Hematopoietic multipotent progenitor cell (in vitro differentiated cells): ENCODE results near the gene PRKCSH. TPM values are rescaled to one million over a fixed set of nuclear protein-coding genes. Genes with fewer than 3 reads are reported as not detected.
A peak's percentile ranks its signal among the peaks of the same experiment; 100 is the strongest.
"Not testable (repeated sequence)": the region's sequence is repeated elsewhere in the genome, so short reads cannot be mapped to it uniquely, and the experiment has no call there.

Experiments used
- DNase-seq, 3 donors: peaks; one replicate each; pipeline ENCODE4 v3.0.0-alpha.2; 2011 to 2015; ENCODE audit warnings: low read depth in 2 of 3, low spot score in 2 of 3
- total RNA-seq: library from RNA; depleted of rRNA; stranded (reverse); fragments of >200 nt; gene quantifications from one replicate; pipeline ENCODE4 v1.2.3, GENCODE V29; 2012

The PRKCSH gene
- total RNA-seq, 1 donor = 221 TPM

DNA sequence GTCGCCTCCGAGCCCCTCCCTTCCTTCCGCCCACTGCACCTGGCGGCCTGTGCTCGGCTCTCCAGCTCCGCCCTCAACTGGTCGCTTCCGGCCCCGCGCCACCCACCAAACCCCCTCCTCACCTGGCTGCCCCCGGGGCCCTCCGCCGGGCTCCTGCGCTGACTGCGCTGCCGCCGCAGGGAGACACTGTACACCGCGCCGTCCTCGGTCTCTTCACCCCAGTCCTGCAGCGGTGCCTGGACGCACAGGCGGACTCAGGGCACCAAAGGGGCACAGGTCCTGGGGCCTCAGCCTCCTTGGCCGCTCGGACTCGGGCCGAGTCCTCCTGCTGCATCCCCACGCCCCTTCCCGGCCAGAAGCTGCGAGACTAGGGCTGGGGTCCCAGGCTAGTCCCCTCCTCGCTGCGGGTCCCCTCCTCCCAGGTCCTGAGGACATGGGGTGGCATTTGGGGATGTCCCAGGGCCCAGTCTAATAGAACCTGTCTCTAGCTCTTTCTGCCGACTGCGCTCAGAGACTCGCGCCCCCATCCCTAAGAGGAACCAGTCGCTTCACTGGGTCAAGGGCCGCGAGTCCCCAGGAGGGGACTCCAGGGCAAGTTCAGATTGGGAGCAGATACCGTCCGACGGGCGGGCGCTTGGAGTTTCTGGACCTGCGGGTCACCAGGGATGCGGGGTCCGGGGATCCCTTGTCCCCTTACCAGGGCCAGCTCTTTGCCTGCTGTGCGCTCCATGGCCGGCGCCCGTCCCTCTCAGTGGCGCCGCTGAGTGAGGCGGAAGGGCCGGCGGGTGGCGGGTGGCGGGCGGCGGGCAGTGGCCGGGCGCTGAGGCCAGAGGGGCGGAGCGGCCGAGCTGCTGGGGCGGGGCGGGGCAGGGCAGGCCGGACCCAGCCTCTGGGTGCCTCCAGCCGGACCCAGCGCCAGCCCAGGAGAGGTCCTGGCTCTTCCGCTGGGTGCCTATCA lies 16.6 kb upstream of the PRKCSH start, which contains the start of gene RGL3:
Gene RGL3 (minus strand): TSS at position 766 of the 958 bp plus-strand sequence. CDS start 36 bp downstream, at position 730.
- no peak for DNase-seq

GRCh38 chr19:11420429-11421370 lies 14.7 kb upstream of the PRKCSH start:
- peak in 1 of 3 donors; percentile 15 for DNase-seq

GRCh38 chr19:11421371-11422098 lies 13.9 kb upstream of the PRKCSH start:
- peak in 1 of 3 donors; percentile 31 for DNase-seq

DNA sequence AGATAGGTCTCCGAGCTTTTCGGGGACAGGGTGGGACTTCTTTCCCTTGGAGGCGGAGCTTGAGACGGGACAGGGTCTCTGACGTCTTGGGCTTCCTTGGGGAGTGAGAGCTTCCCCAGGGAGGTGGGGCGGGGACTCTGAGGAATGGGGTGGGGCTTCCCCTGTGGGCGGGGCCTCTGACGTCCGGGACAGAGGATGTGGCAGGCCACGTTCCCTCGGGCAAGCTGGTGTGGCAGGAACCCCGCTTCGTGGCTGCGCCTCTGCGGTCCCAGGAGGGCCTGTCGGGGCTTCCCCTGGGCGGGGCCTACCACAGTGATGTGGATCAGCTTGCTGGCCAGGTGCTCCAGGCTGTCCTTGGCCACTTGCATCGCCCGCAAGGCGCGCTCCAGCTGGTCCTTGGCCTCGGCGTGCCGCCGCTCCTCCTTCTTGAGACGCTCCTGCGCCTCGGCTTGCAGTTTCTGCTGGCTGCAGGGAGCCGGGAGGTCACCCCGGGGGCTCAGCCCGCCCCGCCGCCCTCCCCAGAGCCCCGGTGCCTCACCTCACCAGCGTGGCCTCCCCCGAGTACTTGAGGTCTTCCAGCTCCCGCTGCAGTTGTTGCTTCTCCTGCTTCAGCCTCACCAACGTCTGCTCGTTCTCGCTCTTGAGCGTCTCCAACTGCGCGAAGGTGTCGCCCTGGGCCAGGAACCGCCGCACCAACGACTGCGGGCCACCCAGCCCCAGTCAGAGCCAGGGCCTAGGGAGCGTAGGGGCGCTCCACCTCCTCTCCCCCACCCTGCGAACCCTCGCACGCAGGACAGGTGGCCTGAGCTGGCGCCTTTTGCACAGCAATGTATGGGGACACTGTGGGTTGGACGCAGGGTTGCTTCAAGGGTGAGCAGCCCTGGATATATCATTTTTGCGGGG lies 13.0 kb upstream of the PRKCSH start:
- DNase-seq = peak in 2 of 3 donors; percentile 73 to 76

- DNase-seq = peak in 1 of 3 donors; percentile 26
These were observed 12.2 kb upstream of the PRKCSH start for GRCh38 chr19:11423164-11423790.

DNA sequence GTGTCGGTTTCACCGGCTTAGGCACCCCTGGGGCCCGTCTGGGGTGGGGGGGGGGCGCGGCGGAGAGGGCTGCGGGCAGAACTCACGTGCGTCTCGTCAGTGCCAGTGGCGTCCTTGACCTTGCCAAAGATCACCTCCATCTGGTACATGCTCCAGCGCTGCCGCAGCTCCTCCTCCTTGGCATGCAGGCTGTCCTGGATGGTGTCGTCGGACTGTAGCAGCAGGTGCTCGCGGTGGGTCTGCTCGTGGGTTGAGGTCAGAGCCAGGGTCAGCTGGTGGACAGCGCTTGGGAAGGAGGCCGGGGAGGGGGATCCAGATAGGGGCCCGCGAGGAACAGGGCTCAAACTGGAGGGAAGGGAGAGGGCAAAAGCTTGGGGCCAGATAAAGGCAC lies 11.6 kb upstream of the PRKCSH start:
- no peak for DNase-seq

- no peak for DNase-seq
These were observed 9.5 kb upstream of the PRKCSH start for GRCh38 chr19:11425719-11426457.

DNA sequence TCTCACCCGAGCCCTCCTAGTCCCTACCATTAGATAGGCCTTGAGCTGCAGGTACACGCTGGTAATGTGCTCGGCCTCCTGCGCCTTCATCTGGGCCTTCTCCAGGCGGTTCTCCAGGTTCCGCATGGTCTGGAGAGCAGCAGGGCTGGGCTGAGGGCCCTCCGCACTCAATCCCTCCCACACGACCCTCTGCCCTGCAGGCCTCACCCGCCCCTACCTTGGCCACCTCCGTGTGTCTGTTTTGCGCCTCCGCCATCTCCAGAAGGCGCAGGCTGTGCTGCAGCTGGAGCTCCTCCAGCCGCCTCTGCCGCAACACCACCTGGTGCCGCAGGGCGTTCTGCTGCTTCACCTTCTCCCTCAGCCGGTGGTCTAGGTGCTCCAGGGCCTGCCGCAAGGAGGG lies 8.8 kb upstream of the PRKCSH start:
- DNase-seq = no peak

DNA sequence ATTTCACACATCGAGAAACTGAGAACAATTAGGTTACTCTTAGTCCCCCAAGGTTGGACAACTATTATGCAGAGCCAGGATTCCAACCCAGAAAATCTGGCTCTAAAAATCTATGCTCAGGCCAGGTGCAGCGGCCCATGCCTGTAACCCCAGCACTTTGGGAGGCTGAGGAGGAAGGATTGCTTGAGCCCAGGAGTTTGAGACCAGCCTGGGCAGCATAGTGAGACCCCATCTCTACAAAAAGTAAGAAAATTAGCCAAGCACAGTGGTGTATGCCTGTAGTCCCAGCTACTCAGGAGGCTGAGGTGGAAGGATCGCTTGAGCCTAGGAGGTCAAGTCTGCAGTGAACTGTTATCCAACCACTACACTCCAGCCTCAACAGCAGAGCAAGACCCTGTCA lies 1.9 kb upstream of the PRKCSH start:
- DNase-seq = not testable (repeated sequence)

DNA sequence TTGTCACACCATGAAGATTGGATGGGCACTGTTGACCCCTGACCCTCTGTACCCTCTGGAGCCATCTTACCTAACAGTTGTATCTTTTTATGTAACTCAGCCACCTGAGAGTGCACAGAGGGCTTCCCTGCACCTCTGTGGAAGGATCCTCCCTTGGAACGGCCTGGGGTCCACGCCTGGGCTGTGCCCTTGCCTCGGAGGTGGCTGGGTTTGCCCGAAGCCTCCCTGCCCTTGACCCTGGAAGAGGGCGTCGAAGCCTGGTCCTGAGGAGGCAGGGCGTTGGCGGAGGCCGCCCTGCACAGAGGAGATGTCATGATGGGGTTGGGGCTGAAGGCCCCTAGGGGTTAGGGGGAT lies 755 bp upstream of the PRKCSH start:
- DNase-seq = no peak

DNA sequence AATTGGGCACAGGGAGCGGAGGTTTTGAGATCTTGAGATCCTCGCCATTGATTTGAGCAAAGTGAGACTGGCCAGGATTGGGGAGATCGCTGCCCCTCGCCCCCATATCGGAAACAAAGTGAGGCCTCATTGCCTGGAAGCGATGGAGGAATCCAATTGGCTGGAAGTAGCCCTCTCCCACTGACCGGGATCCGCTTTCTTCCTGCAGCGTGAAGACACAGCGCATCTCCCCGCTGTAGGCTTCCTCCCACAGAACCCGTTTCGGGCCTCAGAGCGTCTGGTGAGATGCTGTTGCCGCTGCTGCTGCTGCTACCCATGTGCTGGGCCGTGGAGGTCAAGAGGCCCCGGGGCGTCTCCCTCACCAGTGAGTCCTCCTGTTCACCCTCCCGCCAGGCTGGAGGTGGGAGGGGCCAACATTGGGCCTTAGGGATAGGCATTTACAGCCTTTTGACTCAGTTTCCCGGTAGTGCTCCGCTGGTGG lies 438 bp downstream of the PRKCSH start:
- no peak for DNase-seq

DNA sequence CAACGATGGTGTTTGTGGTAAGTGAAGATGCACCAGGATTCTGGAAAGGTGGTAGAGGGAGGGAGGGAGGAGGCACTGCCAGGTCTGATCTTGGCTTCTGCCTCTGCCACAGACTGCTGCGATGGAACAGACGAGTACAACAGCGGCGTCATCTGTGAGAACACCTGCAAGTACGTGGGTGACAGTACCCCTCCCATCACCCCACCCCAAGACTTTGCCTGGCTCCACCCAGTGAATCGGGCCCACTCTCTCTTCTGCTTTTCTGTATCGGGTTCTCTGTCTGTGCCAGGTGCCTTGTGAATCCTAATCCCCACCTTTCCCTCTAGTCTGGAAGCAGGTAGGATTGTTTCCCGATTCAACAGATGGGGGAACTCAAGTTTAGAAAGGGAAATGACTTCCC lies 2.5 kb downstream of the PRKCSH start:
- no peak for DNase-seq

GRCh38 chr19:11444059-11444458 lies 8.6 kb downstream of the PRKCSH start:
- no peak for DNase-seq

DNA sequence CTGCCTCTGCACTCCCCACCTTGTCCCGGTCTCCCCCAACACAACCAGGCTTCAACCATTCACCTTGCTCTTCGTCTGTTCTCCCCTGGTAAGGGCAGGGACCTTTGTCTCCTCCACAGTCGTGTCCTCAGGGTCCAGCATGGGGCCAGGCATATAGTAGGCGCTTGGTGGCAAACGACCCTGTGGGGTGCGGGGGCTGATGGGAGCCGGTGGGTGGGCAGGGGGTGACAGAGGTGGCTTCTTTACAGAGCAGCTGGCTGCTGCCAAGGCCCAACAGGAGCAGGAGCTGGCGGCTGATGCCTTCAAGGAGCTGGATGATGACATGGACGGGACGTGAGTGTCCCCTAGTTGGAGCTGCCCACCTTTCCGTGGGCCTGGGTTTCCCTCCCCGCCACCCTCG lies 9.7 kb downstream of the PRKCSH start:
- DNase-seq = no peak

- DNase-seq = no peak
These were observed 10.8 kb downstream of the PRKCSH start for GRCh38 chr19:11446271-11446651.

DNA sequence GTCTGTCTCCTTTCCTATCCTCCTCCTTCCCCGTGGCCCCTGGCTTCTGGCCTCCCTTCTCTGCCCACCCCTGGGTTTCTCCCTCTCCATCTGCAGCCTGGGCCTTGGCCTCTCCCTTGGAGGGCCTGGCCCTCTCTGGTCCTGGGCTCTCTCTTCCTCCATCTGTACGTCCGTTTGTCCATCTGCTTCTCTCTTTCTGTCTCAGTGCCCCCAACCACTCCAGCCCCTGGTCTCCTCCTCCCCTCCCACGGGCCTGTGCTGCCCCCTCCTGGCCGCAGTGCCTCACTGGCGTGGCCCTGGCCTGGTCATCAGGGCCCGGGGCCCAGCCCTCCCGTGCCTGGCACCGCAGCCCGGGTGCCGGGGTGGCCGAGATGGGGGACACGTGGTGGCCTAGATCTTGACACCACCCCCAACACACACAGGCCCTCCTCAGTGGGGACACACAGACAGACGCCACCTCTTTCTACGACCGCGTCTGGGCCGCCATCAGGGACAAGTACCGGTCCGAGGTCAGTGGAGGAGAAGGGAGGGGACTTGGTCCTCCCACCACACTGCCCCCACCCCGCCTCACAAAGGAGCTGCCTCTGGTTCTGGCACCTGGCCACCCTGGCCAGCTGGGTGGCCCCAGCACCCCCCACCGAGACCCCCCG lies 11.3 kb downstream of the PRKCSH start:
- DNase-seq = peak in 2 of 3 donors; percentile 31 to 59

DNA sequence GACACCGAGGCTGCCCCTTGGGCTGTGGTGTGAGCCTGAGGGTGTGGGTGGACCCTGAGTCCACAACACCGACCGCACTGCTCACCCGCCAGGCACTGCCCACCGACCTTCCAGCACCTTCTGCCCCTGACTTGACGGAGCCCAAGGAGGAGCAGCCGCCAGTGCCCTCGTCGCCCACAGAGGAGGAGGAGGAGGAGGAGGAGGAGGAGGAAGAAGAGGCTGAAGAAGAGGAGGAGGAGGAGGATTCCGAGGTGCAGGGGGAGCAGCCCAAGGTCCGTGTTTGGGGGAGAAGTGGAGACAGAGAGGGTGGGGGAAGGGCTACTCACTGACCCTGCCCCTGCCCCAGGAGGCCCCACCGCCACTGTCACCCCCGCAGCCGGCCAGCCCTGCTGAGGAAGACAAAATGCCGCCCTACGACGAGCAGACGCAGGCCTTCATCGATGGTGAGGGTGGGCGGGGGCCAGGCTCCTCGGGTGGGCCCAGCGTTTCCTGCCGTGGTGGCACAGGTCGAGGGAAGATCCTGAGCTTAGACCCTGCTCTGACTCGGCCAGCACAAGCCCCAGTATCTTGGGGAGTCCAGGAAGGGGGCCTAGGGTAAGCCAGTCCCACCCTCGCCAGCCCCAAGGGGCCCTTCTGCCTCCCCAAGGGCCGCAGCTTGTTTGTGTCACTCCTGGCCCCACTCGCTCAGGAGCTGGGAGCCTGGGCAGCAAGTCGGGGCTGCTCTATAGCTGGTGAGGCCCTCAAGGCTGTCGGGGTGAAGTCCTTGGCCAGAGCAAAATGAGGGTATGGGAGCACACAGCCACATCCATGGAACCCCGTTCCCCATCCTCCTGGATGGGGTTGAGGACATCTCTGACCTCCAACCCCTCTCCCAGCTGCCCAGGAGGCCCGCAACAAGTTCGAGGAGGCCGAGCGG lies 12.2 kb downstream of the PRKCSH start:
- DNase-seq = no peak
